OCI-LY7 (cell line): ENCODE results near the gene ALDH1L2. TPM values are rescaled to one million over a fixed set of nuclear protein-coding genes. Genes with fewer than 3 reads are reported as not detected.

Experiments used
- BruUV-seq: library from RNA; stranded (reverse); fragments of 400-500 nt; replicated peaks from 2 replicates; lab custom pipeline; 2021; lab: Mats Ljungman, UMichigan
- CTCF ChIA-PET: fragments of 300-600 bp; sonication (Branson Sonifier 250); formaldehyde crosslinking; loops from one replicate; lab custom pipeline; 2022; ENCODE audit warnings: antibody characterized with exemption; ENCODE audit not compliant: unreplicated experiment; lab: Charles Lee
- POLR2A ChIA-PET: fragments of 300-600 bp; sonication (Branson Sonifier 250); formaldehyde crosslinking; loops from one replicate; lab custom pipeline; 2022; ENCODE audit warnings: antibody characterized with exemption; lab: Charles Lee
- DNase-seq: peaks from one replicate; pipeline ENCODE4 v3.0.0-alpha.2; 2015; ENCODE audit warnings: low spot score
- H2AFZ ChIP-seq: fragments of 200-600 bp; sonication (generic), shearing (Covaris generic); 2 replicates; pipeline ENCODE4 v1.6.1; 2014; ENCODE audit warnings: mild to moderate bottlenecking, antibody characterized with exemption, low read length, moderate library complexity
- H3K27ac ChIP-seq: fragments of 200-600 bp; sonication (generic); 2 replicates; pipeline ENCODE4 v1.5.1; 2014; ENCODE audit warnings: mixed run types, low read depth, mild to moderate bottlenecking, moderate library complexity, low read length, inconsistent platforms; ENCODE audit not compliant: poor library complexity, severe bottlenecking
- H3K36me3 ChIP-seq: fragments of 200-600 bp; sonication (generic); 2 replicates; pipeline ENCODE4 v1.6.1; 2014; ENCODE audit warnings: mild to moderate bottlenecking, antibody characterized with exemption, low read length, moderate library complexity, mixed read lengths; ENCODE audit not compliant: insufficient read depth
- H3K4me1 ChIP-seq: fragments of 200-600 bp; sonication (generic); 2 replicates; pipeline ENCODE4 v1.5.1; 2014; ENCODE audit warnings: mild to moderate bottlenecking, low read length; ENCODE audit not compliant: insufficient read depth, poor library complexity, severe bottlenecking
- H3K4me2 ChIP-seq: fragments of 200-600 bp; sonication (generic); 2 replicates; pipeline ENCODE4 v1.6.1; 2014; ENCODE audit warnings: mild to moderate bottlenecking, low read length
- H3K4me3 ChIP-seq: fragments of 200-600 bp; sonication (generic); 2 replicates; pipeline ENCODE4 v1.5.1; 2014; ENCODE audit warnings: mild to moderate bottlenecking, low read depth, low read length; ENCODE audit not compliant: poor library complexity, severe bottlenecking
- H3K79me2 ChIP-seq: fragments of 200-600 bp; sonication (generic); 2 replicates; pipeline ENCODE4 v1.6.1; 2016; ENCODE audit warnings: low read depth, mild to moderate bottlenecking, low read length, moderate library complexity, mixed read lengths; ENCODE audit not compliant: insufficient read depth
- H3K9me2 ChIP-seq: fragments of 200-600 bp; sonication (generic); 2 replicates; pipeline ENCODE4 v1.6.1; 2016; ENCODE audit warnings: mild to moderate bottlenecking, low read length, mixed read lengths; ENCODE audit not compliant: insufficient read depth
- H3K9me3 ChIP-seq: fragments of 200-600 bp; sonication (generic); 2 replicates; pipeline ENCODE4 v1.6.1; 2014; ENCODE audit warnings: mild to moderate bottlenecking, mixed run types, low read length, mixed read lengths
- H4K20me1 ChIP-seq: fragments of 200-600 bp; sonication (generic); 2 replicates; pipeline ENCODE4 v1.6.1; 2014; ENCODE audit warnings: mild to moderate bottlenecking, antibody characterized with exemption, low read length, moderate library complexity, mixed read lengths; ENCODE audit not compliant: insufficient read depth
- CTCF ChIP-seq: fragments of 200-600 bp; sonication (generic); conservative IDR thresholded peaks from 2 replicates; pipeline ENCODE4 v1.5.1; 2014; ENCODE audit warnings: mild to moderate bottlenecking, antibody characterized with exemption, low read length, moderate library complexity, mixed read lengths
- EZH2phosphoT487 ChIP-seq: fragments of 200-600 bp; sonication (generic); IDR thresholded peaks from 2 replicates; pipeline ENCODE4 v1.6.1; 2018; ENCODE audit warnings: low read depth, borderline replicate concordance, mild to moderate bottlenecking, mixed run types, antibody characterized with exemption, low read length, moderate library complexity, mixed read lengths
- intact Hi-C: fragments of 100-400 bp; cut with micrococcal nuclease; formaldehyde crosslinking; loops from one replicate; pipeline ENCODE4 v1.10.0; 2022; ENCODE audit not compliant: unreplicated experiment
- total RNA-seq, 2 experiments: library from RNA; depleted of rRNA in 1 of 2; stranded (reverse); fragments of >200 nt in 1 of 2; shearing (Covaris generic) in 1 of 2; gene quantifications; 2 replicates each; pipeline ENCODE4 v1.2.3, GENCODE V29; 2014 to 2022

Gene ALDH1L2
- total RNA-seq, 2 experiments from 2014 or later, result 0.25 TPM; not detected in 1

- no peak overlapping the region for H3K4me3 ChIP-seq
- H3K9me2 ChIP-seq, result no peaks in the 10 kb centered on the region
- no peaks in the 10 kb centered on the region for H3K9me3 ChIP-seq
- no peaks in the 10 kb centered on the region for H3K36me3 ChIP-seq
- intact Hi-C loops, result no loop called here
- TF ChIP-seq EZH2phosphoT487 (no peak), CTCF (no peak)
- H3K79me2 ChIP-seq, result no peaks in the 10 kb centered on the region
- no peaks in the 10 kb centered on the region for H4K20me1 ChIP-seq
- no peak overlapping the region for H2AFZ ChIP-seq
- ChIA-PET POLR2A (no interaction called here), CTCF (no interaction called here)
- H3K4me1 ChIP-seq, result peaks cover 13% of the 10 kb centered on the region
- no peak overlapping the region for H3K27ac ChIP-seq
- no peak overlapping the region for H3K4me2 ChIP-seq
- no TSS peak for BruUV-seq
- no peak for DNase-seq
Measured at GRCh38 chr12:105026411-105026810, 57.8 kb downstream of the ALDH1L2 start.

GRCh38 chr12:105025890-105026289 lies 58.4 kb downstream of the ALDH1L2 start:
- intact Hi-C loops, result no loop called here

More at GRCh38 chr12:105025890-105026289, 58.4 kb downstream of the ALDH1L2 start:
- POLR2A ChIA-PET, result interaction anchor here (0.6 kb wide), 1 partner anchor 14 kb away, joined by 3 read pairs; no protein-coding TSS in a partner anchor
- no peak for TF ChIP-seq EZH2phosphoT487
- no peak for TF ChIP-seq CTCF
- Histone ChIP-seq H3K27ac (no peak overlapping the region), H3K4me3 (no peak overlapping the region), H3K4me2 (no peak overlapping the region), H3K79me2 (no peaks in the 10 kb centered on the region), H3K4me1 (peaks cover 8% of the 10 kb centered on the region), H3K36me3 (no peaks in the 10 kb centered on the region), H4K20me1 (no peaks in the 10 kb centered on the region), H3K9me2 (no peaks in the 10 kb centered on the region), H2AFZ (no peak overlapping the region), H3K9me3 (no peaks in the 10 kb centered on the region)
- DNase-seq, result no peak
- CTCF ChIA-PET, result no interaction called here
- no TSS peak for BruUV-seq
